ENCODE results near the gene GNAO1.

GRCh38 chr16:56314244-56314850 is 123.1 kb downstream of the GNAO1 start:
- TF ChIP-seq CTCF (conservative IDR thresholded peaks at IDR 0.05; ENCODE audit: low read depth, low read length) (no peak), EZH2 (IDR thresholded peaks at IDR 0.05; ENCODE audit: borderline replicate concordance, low read depth, low read length, poor library complexity, severe bottlenecking) (no peak)
